GM18951 (cell line): ENCODE data around the gene SCARB2.

Experiments used
- POLR2A ChIP-seq: IDR thresholded peaks from 4 replicates; pipeline ENCODE4 v1.6.1; 2011; ENCODE audit warnings: mild to moderate bottlenecking; ENCODE audit not compliant: insufficient read length, insufficient read depth; ENCODE audit errors: extremely low read depth
- in situ Hi-C: fragments of 300-500 bp; cut with MboI; formaldehyde crosslinking; loops from one replicate; pipeline ENCODE4 v1.12.0; 2022; ENCODE audit warnings: low sequenced_read_pairs, mixed read lengths, inconsistent platforms; ENCODE audit not compliant: unreplicated experiment

The SCARB2 gene

GRCh38 chr4:76144546-76144945 is 69.1 kb downstream of the SCARB2 start:
- in situ Hi-C loops: no loop called here
- TF ChIP-seq POLR2A: no peak

- in situ Hi-C loops: no loop called here
- TF ChIP-seq POLR2A: no peak
Observed at GRCh38 chr4:76141241-76141640, 72.4 kb downstream of the SCARB2 start.

DNA sequence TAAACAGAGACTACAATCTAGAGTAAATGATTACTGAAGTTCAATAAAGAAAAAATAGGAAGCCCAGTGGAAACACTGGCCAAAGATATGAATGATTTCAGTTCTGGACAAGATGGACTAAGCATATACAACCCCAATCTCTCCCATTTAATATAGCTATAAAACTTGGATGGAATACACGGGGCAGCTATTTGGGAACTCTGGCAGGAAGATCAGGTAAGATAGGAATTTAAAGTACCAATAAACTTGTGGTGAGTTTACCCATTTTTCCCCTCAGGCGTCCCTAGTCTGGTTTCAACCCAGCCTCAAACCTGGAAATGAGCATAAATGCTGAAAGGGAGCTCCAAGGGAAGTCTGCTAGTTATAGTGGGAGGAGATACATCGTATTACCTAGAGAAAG is 85.9 kb downstream of the SCARB2 start:
- in situ Hi-C loops: no loop called here
- no peak for TF ChIP-seq POLR2A

GRCh38 chr4:76125816-76126215 is 87.8 kb downstream of the SCARB2 start:
- in situ Hi-C loops: no loop called here
- TF ChIP-seq POLR2A: no peak

GRCh38 chr4:76120199-76120598 is 93.4 kb downstream of the SCARB2 start:
- in situ Hi-C loops: no loop called here
- TF ChIP-seq POLR2A: no peak

DNA sequence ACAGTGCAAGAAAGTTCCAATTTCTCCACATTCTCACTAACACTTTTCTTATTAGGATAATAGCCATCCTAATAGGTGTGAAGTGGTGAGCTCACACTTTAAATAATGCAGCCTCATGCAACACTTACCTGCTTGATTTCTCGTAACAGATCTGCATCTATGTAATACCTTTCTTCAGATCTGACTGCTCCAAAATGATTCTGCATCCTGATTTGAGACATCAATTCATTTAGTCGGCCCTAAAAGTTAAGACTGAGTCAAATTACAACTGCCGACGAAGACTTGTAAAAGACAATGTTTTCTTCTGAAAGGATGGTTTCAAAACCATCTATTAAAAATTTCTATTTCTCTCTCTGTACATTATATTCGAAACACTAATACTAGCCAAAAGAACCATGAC is 96.1 kb downstream of the SCARB2 start:
- in situ Hi-C loops: no loop called here
- TF ChIP-seq POLR2A: no peak

DNA sequence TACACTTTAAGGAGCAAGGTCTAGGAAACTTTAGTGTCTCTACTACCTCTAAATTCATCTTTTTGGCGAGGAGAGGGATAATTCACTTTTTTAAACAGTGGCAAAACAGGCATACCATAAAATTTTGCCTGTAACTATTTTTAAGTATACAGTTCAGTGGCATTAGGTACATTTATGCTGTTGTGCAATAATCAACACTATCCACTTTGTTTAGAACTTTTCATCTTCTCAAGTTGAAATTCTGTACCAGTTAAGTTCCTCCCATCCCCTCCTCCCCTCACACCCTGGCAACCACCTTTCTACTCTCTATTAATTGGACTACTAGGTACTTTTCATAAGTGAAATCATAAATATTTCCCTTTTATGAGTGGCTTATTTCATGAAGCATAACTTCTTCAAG is 96.8 kb downstream of the SCARB2 start:
- in situ Hi-C loops: no loop called here
- no peak for TF ChIP-seq POLR2A
